LNCaP clone FGC (cell line): ENCODE results near the gene MAPK6.
A peak's percentile ranks its signal among the peaks of the same experiment; 100 is the strongest.

ENCODE experiments used
- DNase-seq: peaks from one replicate; pipeline ENCODE4 v3.0.0-alpha.2; 2011; ENCODE audit warnings: low read depth
- H3K4me3 ChIP-seq: 2 replicates; pipeline ENCODE4 v1.5.1; 2011; ENCODE audit warnings: mild to moderate bottlenecking, low read depth, low read length, control low read depth
- CTCF ChIP-seq: IDR thresholded peaks from 2 replicates; pipeline ENCODE4 v1.5.1; 2012; ENCODE audit warnings: mild to moderate bottlenecking; ENCODE audit not compliant: control insufficient read depth, insufficient read depth; ENCODE audit errors: extremely low read depth

MAPK6 gene

GRCh38 chr15:52018244-52018643 lies 775 bp upstream of the MAPK6 start:
- no peak overlapping the region for H3K4me3 ChIP-seq
- no peak for TF ChIP-seq CTCF
- DNase-seq = no peak

- no peak for TF ChIP-seq CTCF
- peak; percentile 65 for DNase-seq
- peak overlapping the region; percentile 97 for H3K4me3 ChIP-seq
Observed at GRCh38 chr15:52019394-52020220, 588 bp downstream of the MAPK6 start.

GRCh38 chr15:52020221-52021085 lies 1.4 kb downstream of the MAPK6 start:
- DNase-seq = peak; percentile 75
- TF ChIP-seq CTCF = no peak
- peak overlapping the region; percentile 97 for H3K4me3 ChIP-seq

GRCh38 chr15:52021128-52021671 lies 2.2 kb downstream of the MAPK6 start:
- TF ChIP-seq CTCF = no peak
- H3K4me3 ChIP-seq = peak overlapping the region; percentile 97

GRCh38 chr15:52021892-52022540 lies 3.0 kb downstream of the MAPK6 start:
- H3K4me3 ChIP-seq = peak overlapping the region; percentile 44
- no peak for DNase-seq
- no peak for TF ChIP-seq CTCF

More at GRCh38 chr15:52021128-52021671, 2.2 kb downstream of the MAPK6 start:
- DNase-seq = peak; percentile 94

- no peak for DNase-seq
- no peak for TF ChIP-seq CTCF
- no peak overlapping the region for H3K4me3 ChIP-seq
Observed at GRCh38 chr15:52023169-52023922, 4.3 kb downstream of the MAPK6 start.
